Karpas-422 (cell line): ENCODE data around the gene NCKAP5. TPM values are rescaled to one million over a fixed set of nuclear protein-coding genes. Genes with fewer than 3 reads are reported as not detected.

ENCODE experiments used
- DNase-seq: peaks from one replicate; pipeline ENCODE4 v3.0.0-alpha.2; 2015
- H2AFZ ChIP-seq: fragments of 200-600 bp; sonication (generic); 2 replicates; pipeline ENCODE4 v1.6.1; 2014; ENCODE audit warnings: antibody characterized with exemption, low read length, mixed read lengths
- H3K27ac ChIP-seq: fragments of 200-600 bp; sonication (generic); 2 replicates; pipeline ENCODE4 v1.5.1; 2014; ENCODE audit warnings: mild to moderate bottlenecking, low read length, moderate library complexity
- H3K27me3 ChIP-seq: fragments of 200-600 bp; sonication (generic); 2 replicates; pipeline ENCODE4 v1.6.1; 2014; ENCODE audit warnings: low read length, mixed read lengths
- H3K36me3 ChIP-seq: fragments of 200-600 bp; sonication (generic); 2 replicates; pipeline ENCODE4 v1.6.1; 2014; ENCODE audit warnings: low read length, mixed read lengths; ENCODE audit not compliant: insufficient read depth
- H3K4me1 ChIP-seq: fragments of 200-600 bp; sonication (generic); 2 replicates; pipeline ENCODE4 v1.6.1; 2014; ENCODE audit warnings: mild to moderate bottlenecking, low read length, mixed read lengths
- H3K4me2 ChIP-seq: fragments of 200-600 bp; sonication (generic); 2 replicates; pipeline ENCODE4 v1.6.1; 2014; ENCODE audit warnings: low read length, low read depth, mild to moderate bottlenecking; ENCODE audit not compliant: poor library complexity, severe bottlenecking
- H3K4me3 ChIP-seq: fragments of 200-600 bp; sonication (generic); 2 replicates; pipeline ENCODE4 v1.5.1; 2014; ENCODE audit warnings: mild to moderate bottlenecking, antibody characterized with exemption, low read length, mixed read lengths
- H3K79me2 ChIP-seq: fragments of 200-600 bp; sonication (generic); 2 replicates; pipeline ENCODE4 v1.6.1; 2014; ENCODE audit warnings: mild to moderate bottlenecking, low read length, mixed read lengths
- H3K9ac ChIP-seq: fragments of 200-600 bp; sonication (generic); 2 replicates; pipeline ENCODE4 v1.6.0; 2014; ENCODE audit warnings: low read length
- H3K9me2 ChIP-seq: fragments of 200-600 bp; sonication (generic), shearing (Covaris generic); replicated peaks from 2 replicates; pipeline ENCODE4 v1.6.0; 2014; ENCODE audit warnings: mild to moderate bottlenecking, low read length, moderate library complexity; ENCODE audit not compliant: insufficient read depth
- H3K9me3 ChIP-seq: fragments of 300-700, 200-600 bp; sonication (generic); 2 replicates; pipeline ENCODE4 v1.6.1; 2014; ENCODE audit warnings: low read length, mixed read lengths
- H4K20me1 ChIP-seq: fragments of 200-600 bp; sonication (generic); 2 replicates; pipeline ENCODE4 v1.6.1; 2014; ENCODE audit warnings: mild to moderate bottlenecking, antibody characterized with exemption, low read length, low read depth; ENCODE audit not compliant: insufficient read depth
- total RNA-seq: library from RNA; depleted of rRNA; stranded (reverse); fragments of >200 nt; shearing (Covaris generic); gene quantifications from 2 replicates; pipeline ENCODE4 v1.2.3, GENCODE V29; 2014; ENCODE audit warnings: low replicate concordance

NCKAP5 gene
- total RNA-seq, 1 experiment from 2014 or later, result not detected

DNA sequence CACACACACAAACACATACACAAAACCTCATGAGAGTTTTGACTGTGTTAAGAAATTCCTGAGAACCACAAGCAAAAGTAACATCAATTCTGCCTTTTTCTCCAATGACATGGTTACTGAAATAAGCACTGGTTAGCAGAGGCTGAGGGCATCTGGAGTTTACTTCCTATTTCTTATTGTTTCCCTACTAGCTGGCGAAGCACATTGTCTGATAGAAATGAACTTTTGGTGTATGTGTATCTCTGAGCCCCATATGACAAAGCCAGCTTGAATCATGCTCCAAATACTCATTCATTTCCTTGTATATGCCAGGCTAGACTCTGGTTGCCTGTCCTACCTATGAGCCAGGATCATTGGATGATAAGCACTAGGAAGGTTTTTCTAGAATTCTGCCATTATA lies 203.1 kb downstream of the NCKAP5 start:
- DNase-seq, result no peak
- Histone ChIP-seq H2AFZ (no peak overlapping the region), H3K9ac (no peak overlapping the region), H3K4me2 (no peak overlapping the region), H3K9me2 (no peaks in the 10 kb centered on the region), H3K4me3 (no peak overlapping the region), H3K36me3 (no peaks in the 10 kb centered on the region), H3K4me1 (peaks cover 4% of the 10 kb centered on the region; the same call in 1 of the 2 replicates), H3K27me3 (no peaks in the 10 kb centered on the region), H3K79me2 (no peaks in the 10 kb centered on the region), H4K20me1 (no peaks in the 10 kb centered on the region), H3K27ac (no peak overlapping the region), H3K9me3 (no peaks in the 10 kb centered on the region)

- Histone ChIP-seq H3K27me3 (no peaks in the 10 kb centered on the region), H3K79me2 (no peaks in the 10 kb centered on the region), H3K4me2 (no peak overlapping the region), H3K4me3 (no peak overlapping the region), H3K9me3 (no peaks in the 10 kb centered on the region), H2AFZ (no peak overlapping the region), H3K9ac (no peak overlapping the region), H3K4me1 (peaks cover 4% of the 10 kb centered on the region; the same call in 1 of the 2 replicates), H3K27ac (no peak overlapping the region), H3K36me3 (no peaks in the 10 kb centered on the region), H4K20me1 (no peaks in the 10 kb centered on the region), H3K9me2 (no peaks in the 10 kb centered on the region)
- no peak for DNase-seq
These were observed 203.6 kb downstream of the NCKAP5 start for GRCh38 chr2:133364636-133365035.

DNA sequence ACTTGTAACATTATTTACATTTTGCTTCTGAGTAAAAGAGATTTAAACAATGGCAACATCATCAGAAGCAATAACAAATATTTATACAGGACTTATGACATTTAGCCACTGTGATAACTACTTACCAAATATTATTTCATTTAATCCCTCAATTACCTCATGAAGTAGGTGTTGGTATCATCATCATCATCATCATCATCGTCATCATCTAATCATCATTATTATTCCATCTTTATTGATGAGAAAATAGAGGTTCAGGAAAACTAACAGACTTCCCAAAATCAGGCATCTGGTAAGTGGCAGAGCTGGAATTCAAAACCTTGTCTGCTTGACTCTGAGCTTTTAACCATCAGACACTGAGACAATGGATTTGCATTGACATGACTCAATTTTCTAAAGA lies 204.4 kb downstream of the NCKAP5 start:
- H3K27ac ChIP-seq, result no peak overlapping the region
- no peak overlapping the region for H3K9ac ChIP-seq
- no peaks in the 10 kb centered on the region for H4K20me1 ChIP-seq
- H3K36me3 ChIP-seq, result no peaks in the 10 kb centered on the region
- DNase-seq, result no peak
- H2AFZ ChIP-seq, result no peak overlapping the region
- no peak overlapping the region for H3K4me2 ChIP-seq
- no peak overlapping the region for H3K4me3 ChIP-seq
- no peaks in the 10 kb centered on the region for H3K9me3 ChIP-seq
- no peaks in the 10 kb centered on the region for H3K9me2 ChIP-seq
- no peaks in the 10 kb centered on the region for H3K27me3 ChIP-seq
- no peaks in the 10 kb centered on the region for H3K79me2 ChIP-seq
- peaks cover 4% of the 10 kb centered on the region; the same call in 1 of the 2 replicates for H3K4me1 ChIP-seq

GRCh38 chr2:133362061-133362476 lies 206.2 kb downstream of the NCKAP5 start:
- H3K9me3 ChIP-seq, result no peaks in the 10 kb centered on the region
- no peaks in the 10 kb centered on the region for H3K79me2 ChIP-seq
- no peak overlapping the region for H3K27ac ChIP-seq
- no peaks in the 10 kb centered on the region for H3K36me3 ChIP-seq
- no peak overlapping the region for H3K9ac ChIP-seq
- no peaks in the 10 kb centered on the region for H4K20me1 ChIP-seq
- no peak overlapping the region for H3K4me3 ChIP-seq
- no peaks in the 10 kb centered on the region for H3K27me3 ChIP-seq
- no peak overlapping the region for H3K4me2 ChIP-seq
- peaks cover 4% of the 10 kb centered on the region; the same call in 1 of the 2 replicates for H3K4me1 ChIP-seq
- H3K9me2 ChIP-seq, result no peaks in the 10 kb centered on the region
- no peak overlapping the region for H2AFZ ChIP-seq
- no peak for DNase-seq

DNA sequence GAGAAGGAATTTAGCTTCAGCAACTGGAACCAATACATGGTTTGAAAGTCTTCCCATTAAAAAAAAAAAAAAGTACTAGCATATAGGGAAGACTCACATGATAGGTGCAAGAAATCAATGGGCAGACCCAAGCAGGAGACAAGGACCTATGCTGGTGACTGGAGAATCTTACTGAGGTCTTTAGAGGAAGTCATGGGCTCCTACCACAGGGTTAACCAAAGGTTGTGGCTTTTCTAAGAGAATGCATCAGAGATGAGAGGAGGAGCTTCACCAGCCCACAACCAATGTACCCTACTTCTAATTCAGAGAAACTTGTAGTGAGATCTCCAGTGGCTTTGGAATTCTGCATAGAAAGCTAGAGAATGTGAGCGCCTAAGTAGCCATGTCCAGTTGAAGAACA lies 207.4 kb downstream of the NCKAP5 start:
- no peak for DNase-seq
- H2AFZ ChIP-seq, result no peak overlapping the region
- no peaks in the 10 kb centered on the region for H3K36me3 ChIP-seq

DNA sequence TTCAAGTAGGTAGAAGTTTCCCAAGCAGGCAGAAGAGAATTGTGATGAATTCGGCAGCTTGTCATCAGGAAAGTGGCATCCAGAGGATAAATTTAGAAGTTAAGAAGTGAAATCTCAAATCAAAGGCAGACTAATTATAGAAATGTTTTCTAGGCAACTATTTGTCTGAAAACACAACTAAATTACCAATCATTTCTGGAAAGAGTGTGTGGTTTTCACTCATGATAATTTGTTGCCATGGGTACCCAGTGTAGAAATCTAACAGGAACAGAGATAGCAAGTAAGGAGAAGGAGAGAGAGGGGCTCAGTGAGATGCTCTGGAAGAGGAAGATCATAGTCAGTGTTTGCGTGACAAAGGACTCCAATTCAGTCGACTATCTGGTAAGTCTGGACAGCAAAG lies 208.1 kb downstream of the NCKAP5 start:
- Histone ChIP-seq H3K9ac (no peak overlapping the region), H3K4me1 (peaks cover 4% of the 10 kb centered on the region; the same call in 1 of the 2 replicates), H3K4me2 (no peak overlapping the region), H2AFZ (no peak overlapping the region), H3K27me3 (no peaks in the 10 kb centered on the region), H3K9me2 (no peaks in the 10 kb centered on the region), H3K4me3 (no peak overlapping the region), H4K20me1 (no peaks in the 10 kb centered on the region), H3K27ac (no peak overlapping the region), H3K79me2 (no peaks in the 10 kb centered on the region), H3K9me3 (no peaks in the 10 kb centered on the region), H3K36me3 (no peaks in the 10 kb centered on the region)
- no peak for DNase-seq

More for the DNA sequence above, 207.4 kb downstream of the NCKAP5 start:
- H3K9me3 ChIP-seq, result no peaks in the 10 kb centered on the region
- H3K79me2 ChIP-seq, result no peaks in the 10 kb centered on the region
- peaks cover 4% of the 10 kb centered on the region; the same call in 1 of the 2 replicates for H3K4me1 ChIP-seq
- H3K4me3 ChIP-seq, result no peak overlapping the region
- no peak overlapping the region for H3K4me2 ChIP-seq
- no peaks in the 10 kb centered on the region for H4K20me1 ChIP-seq
- no peaks in the 10 kb centered on the region for H3K9me2 ChIP-seq
- no peak overlapping the region for H3K9ac ChIP-seq
- H3K27me3 ChIP-seq, result no peaks in the 10 kb centered on the region
- no peak overlapping the region for H3K27ac ChIP-seq

DNA sequence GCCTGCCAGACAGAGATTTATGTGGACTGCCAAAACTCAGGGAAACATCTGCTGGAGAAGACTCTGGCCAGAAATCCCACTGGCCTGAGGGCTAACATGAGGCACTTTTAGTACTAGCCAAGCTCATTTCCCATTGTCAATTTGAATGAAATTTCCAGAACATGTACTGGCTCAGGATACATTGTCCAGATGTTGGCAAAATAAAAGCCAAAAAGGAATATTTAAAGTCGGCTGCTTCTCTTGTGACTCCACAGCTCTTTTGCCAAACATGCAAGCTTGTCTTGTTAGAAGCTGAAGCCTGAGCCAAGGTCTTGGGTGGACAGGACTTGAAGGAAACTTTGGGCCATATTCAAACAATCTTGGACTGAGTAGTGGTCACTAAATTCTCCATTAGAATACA lies 215.5 kb downstream of the NCKAP5 start:
- Histone ChIP-seq H3K27me3 (no peaks in the 10 kb centered on the region), H3K36me3 (no peaks in the 10 kb centered on the region), H3K9ac (no peak overlapping the region), H3K27ac (no peak overlapping the region), H3K4me2 (no peak overlapping the region), H3K9me2 (no peaks in the 10 kb centered on the region), H3K9me3 (no peaks in the 10 kb centered on the region), H2AFZ (no peak overlapping the region), H3K4me1 (no peaks in the 10 kb centered on the region), H3K4me3 (no peak overlapping the region), H4K20me1 (no peaks in the 10 kb centered on the region), H3K79me2 (no peaks in the 10 kb centered on the region)
- no peak for DNase-seq

DNA sequence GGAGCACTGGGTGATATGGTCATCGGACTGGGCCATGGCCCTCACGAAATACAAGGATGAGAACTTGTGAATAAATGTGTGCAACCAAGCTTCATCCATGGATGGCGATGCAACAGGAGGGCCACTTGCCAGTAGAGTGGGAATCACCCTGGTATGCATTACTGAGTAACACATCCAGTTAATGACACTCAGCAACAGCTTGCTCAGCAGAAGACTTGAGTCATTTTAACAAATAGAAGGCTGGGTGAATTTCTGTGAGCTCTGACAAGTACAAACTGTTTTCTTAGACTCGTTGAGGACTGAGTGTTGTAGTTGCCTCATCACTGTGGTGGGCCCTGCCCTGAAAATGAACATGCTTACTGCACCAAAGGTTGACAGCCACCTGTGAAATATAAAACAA lies 221.6 kb downstream of the NCKAP5 start:
- Histone ChIP-seq H3K4me2 (no peak overlapping the region), H2AFZ (no peak overlapping the region), H3K4me1 (peaks cover 7% of the 10 kb centered on the region), H3K79me2 (no peaks in the 10 kb centered on the region), H3K9ac (no peak overlapping the region), H3K9me2 (no peaks in the 10 kb centered on the region), H3K27me3 (no peaks in the 10 kb centered on the region), H4K20me1 (no peaks in the 10 kb centered on the region), H3K36me3 (no peaks in the 10 kb centered on the region), H3K4me3 (no peak overlapping the region), H3K27ac (no peak overlapping the region), H3K9me3 (no peaks in the 10 kb centered on the region)
- no peak for DNase-seq

DNA sequence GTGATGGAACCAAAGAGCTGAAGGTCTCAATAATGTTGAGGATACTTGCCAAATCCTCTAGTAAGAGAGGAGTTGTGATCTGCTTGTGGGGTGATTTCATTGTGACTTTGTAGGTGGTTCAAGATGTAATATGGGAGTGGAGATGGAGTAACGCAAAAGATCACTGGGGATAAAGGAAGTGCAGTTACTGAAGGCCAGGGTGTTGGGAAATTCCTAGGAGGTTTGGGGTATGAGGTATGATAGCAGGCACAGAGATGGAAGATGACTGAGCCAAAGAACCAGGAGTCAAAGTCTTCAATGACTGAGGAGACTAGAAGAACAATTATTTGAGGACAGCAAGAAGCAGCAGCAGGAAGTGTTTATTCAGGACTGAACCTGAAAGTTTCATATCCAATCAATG lies 222.6 kb downstream of the NCKAP5 start:
- Histone ChIP-seq H3K4me2 (no peak overlapping the region), H3K4me1 (peaks cover 7% of the 10 kb centered on the region), H3K27me3 (no peaks in the 10 kb centered on the region), H3K4me3 (no peak overlapping the region), H3K36me3 (no peaks in the 10 kb centered on the region), H2AFZ (no peak overlapping the region), H3K9me2 (no peaks in the 10 kb centered on the region), H3K9ac (no peak overlapping the region), H3K79me2 (no peaks in the 10 kb centered on the region), H3K9me3 (no peaks in the 10 kb centered on the region), H3K27ac (no peak overlapping the region), H4K20me1 (no peaks in the 10 kb centered on the region)
- no peak for DNase-seq
